Measurements from ENCODE around the gene RALGAPA1. TPM values are rescaled to one million over a fixed set of nuclear protein-coding genes. Genes with fewer than 3 reads are reported as not detected.

The RALGAPA1 gene
- total and polyA plus RNA-seq, 2 experiments from 2014 or later: 21.9 to 27.3 TPM

GRCh38 chr14:35551081-35551480 is 258.0 kb downstream of the RALGAPA1 start:
- Histone ChIP-seq H3F3A (replicated peaks; ENCODE audit: low read depth) (no peaks in the 10 kb centered on the region), H3K4me1 (ENCODE audit: insufficient read depth) (no peaks in the 10 kb centered on the region), H4K20me1 (replicated peaks; ENCODE audit: insufficient read depth) (no peaks in the 10 kb centered on the region), H3K9me2 (ENCODE audit: insufficient read depth) (no peaks in the 10 kb centered on the region), H3K4me3 (no peak overlapping the region), H3K79me2 (replicated peaks; ENCODE audit: insufficient read depth) (no peaks in the 10 kb centered on the region), H3K27ac (ENCODE audit: low read depth) (no peak overlapping the region), H2AFZ (no peak overlapping the region), H3K36me3 (ENCODE audit: insufficient read depth) (no peaks in the 10 kb centered on the region), H3K4me2 (no peak overlapping the region), H3K27me3 (ENCODE audit: insufficient read depth) (no peaks in the 10 kb centered on the region)
- Mint-ChIP-seq H3K4me3 (no peak overlapping the region), H3K27ac (no peak overlapping the region), H3K36me3 (ENCODE audit: low read depth) (no peaks in the 10 kb centered on the region), H3K27me3 (ENCODE audit: insufficient read depth, low read depth, poor library complexity) (no peaks in the 10 kb centered on the region), H3K4me1 (peaks cover 13% of the 10 kb centered on the region; the same call in 2 of the 3 replicates), H3K9me3 (no peaks in the 10 kb centered on the region)
- TF ChIP-seq CREB1 (CRISPR knock-in tag; IDR thresholded peaks at IDR 0.05; ENCODE audit: low read depth) (no peak), ZNF114 (CRISPR knock-in tag; IDR thresholded peaks at IDR 0.05) (no peak), STAT1 (IDR thresholded peaks at IDR 0.05; ENCODE audit: unreplicated experiment) (no peak), REST (IDR thresholded peaks at IDR 0.05; ENCODE audit: unreplicated experiment) (no peak), ETS1 (IDR thresholded peaks at IDR 0.05) (no peak), EZH2phosphoT487 (IDR thresholded peaks at IDR 0.05; ENCODE audit: unreplicated experiment) (no peak)
- ATAC-seq: no peak
- DNase-seq (ENCODE audit: low spot score): no peak

GRCh38 chr14:35549551-35549950 is 259.5 kb downstream of the RALGAPA1 start:
- peak overlapping the region; percentile 18; the same call in 1 of the 2 replicates for H3K27ac Mint-ChIP-seq
- no peaks in the 10 kb centered on the region for H3K36me3 Mint-ChIP-seq (ENCODE audit: low read depth)
- DNase-seq (ENCODE audit: low spot score): no peak
- Histone ChIP-seq H3K27me3 (ENCODE audit: insufficient read depth) (no peaks in the 10 kb centered on the region), H3K4me2 (no peak overlapping the region), H3K27ac (ENCODE audit: low read depth) (peak overlapping the region; percentile 8; the same call in 1 of the 2 replicates), H3K36me3 (ENCODE audit: insufficient read depth) (no peaks in the 10 kb centered on the region), H3F3A (replicated peaks; ENCODE audit: low read depth) (no peaks in the 10 kb centered on the region), H3K4me3 (no peak overlapping the region), H3K9me2 (ENCODE audit: insufficient read depth) (no peaks in the 10 kb centered on the region), H3K4me1 (ENCODE audit: insufficient read depth) (no peaks in the 10 kb centered on the region), H4K20me1 (replicated peaks; ENCODE audit: insufficient read depth) (no peaks in the 10 kb centered on the region), H2AFZ (no peak overlapping the region), H3K79me2 (replicated peaks; ENCODE audit: insufficient read depth) (no peaks in the 10 kb centered on the region)
- H3K27me3 Mint-ChIP-seq (ENCODE audit: insufficient read depth, low read depth, poor library complexity): no peaks in the 10 kb centered on the region
- peaks cover 13% of the 10 kb centered on the region; the same call in 2 of the 3 replicates for H3K4me1 Mint-ChIP-seq
- no peak for ATAC-seq
- H3K4me3 Mint-ChIP-seq: no peak overlapping the region
- TF ChIP-seq STAT1 (IDR thresholded peaks at IDR 0.05; ENCODE audit: unreplicated experiment): no peak
- no peaks in the 10 kb centered on the region for H3K9me3 Mint-ChIP-seq

Data from GM23338 (cell line).